IMR-90 (cell line): ENCODE results near the gene NTRK2. TPM values are rescaled to one million over a fixed set of nuclear protein-coding genes. Genes with fewer than 3 reads are reported as not detected.

Experiments
- ATAC-seq: fragments of 200-7000 bp; cut with Tn5 transposase; 2 replicates; pipeline ENCODE4 v1.9.1; 2020; ENCODE audit warnings: low read depth, mild to moderate bottlenecking, moderate library complexity
- BruUV-seq: library from RNA; stranded (reverse); fragments of 400-500 nt; replicated peaks from 2 replicates; lab custom pipeline; 2021; lab: Mats Ljungman, UMichigan
- CTCF ChIA-PET: fragments of 300-600 bp; formaldehyde crosslinking; extraction: SDS; loops from one replicate; lab custom pipeline; 2021; ENCODE audit warnings: antibody characterized with exemption; lab: Yijun Ruan, JAX
- POLR2A ChIA-PET: fragments of 300-600 bp; sonication (Branson Sonifier 250); formaldehyde crosslinking; loops from one replicate; lab custom pipeline; 2022; ENCODE audit warnings: antibody characterized with exemption; ENCODE audit not compliant: unreplicated experiment; lab: Charles Lee
- DNase-seq: peaks from one replicate; pipeline ENCODE4 v3.0.0; 2013
- H2AFZ ChIP-seq: replicated peaks from 2 replicates; pipeline ENCODE3; 2013; ENCODE audit warnings: low read length, mild to moderate bottlenecking; ENCODE audit not compliant: poor library complexity
- H2AK5ac ChIP-seq: 2 replicates; pipeline ENCODE4 v1.6.1; 2013; ENCODE audit warnings: low read depth, low read length, inconsistent platforms
- H2AK9ac ChIP-seq: replicated peaks from 2 replicates; pipeline ENCODE3; 2013; ENCODE audit warnings: mild to moderate bottlenecking, low read depth, low read length, moderate library complexity; ENCODE audit not compliant: poor library complexity
- H2BK120ac ChIP-seq: 2 replicates; pipeline ENCODE4 v1.6.1; 2013; ENCODE audit warnings: low read depth, low read length, inconsistent platforms
- H2BK15ac ChIP-seq: 3 replicates; pipeline ENCODE4 v1.6.1; 2013; ENCODE audit warnings: low read depth, low read length, inconsistent platforms
- H2BK20ac ChIP-seq: 2 replicates; pipeline ENCODE4 v1.6.1; 2013; ENCODE audit warnings: low read depth, mild to moderate bottlenecking, inconsistent platforms, low read length, moderate library complexity
- H2BK5ac ChIP-seq: 2 replicates; pipeline ENCODE4 v1.6.1; 2013; ENCODE audit warnings: mild to moderate bottlenecking, low read depth, low read length, inconsistent platforms; ENCODE audit not compliant: poor library complexity, severe bottlenecking
- H3K14ac ChIP-seq: replicated peaks from 2 replicates; pipeline ENCODE4 v1.6.1; 2013; ENCODE audit warnings: low read depth, low read length, inconsistent platforms
- H3K18ac ChIP-seq: 2 replicates; pipeline ENCODE4 v1.6.1; 2013; ENCODE audit warnings: low read depth, low read length, control low read depth
- H3K23ac ChIP-seq: 2 replicates; pipeline ENCODE4 v1.6.1; 2013; ENCODE audit warnings: low read depth, low read length, inconsistent platforms
- H3K27ac ChIP-seq: 2 replicates; pipeline ENCODE4 v1.5.1; 2013; ENCODE audit warnings: mild to moderate bottlenecking, control low read depth, low read length; ENCODE audit not compliant: insufficient read depth
- H3K27me3 ChIP-seq: 2 replicates; pipeline ENCODE4 v1.6.1; 2013; ENCODE audit warnings: low read length; ENCODE audit not compliant: control insufficient read depth, insufficient read depth
- H3K36me3 ChIP-seq: 2 replicates; pipeline ENCODE4 v1.6.1; 2013; ENCODE audit warnings: low read length, mixed read lengths; ENCODE audit not compliant: control insufficient read depth, insufficient read depth
- H3K4ac ChIP-seq: 2 replicates; pipeline ENCODE4 v1.6.1; 2013; ENCODE audit warnings: low read depth, low read length, inconsistent platforms
- H3K4me1 ChIP-seq: 2 replicates; pipeline ENCODE4 v1.6.1; 2013; ENCODE audit warnings: low read length, mixed read lengths; ENCODE audit not compliant: control insufficient read depth, insufficient read depth
- H3K4me2 ChIP-seq: 2 replicates; pipeline ENCODE4 v1.6.1; 2013; ENCODE audit warnings: low read depth, mild to moderate bottlenecking, control low read depth, low read length, moderate library complexity
- H3K4me3 ChIP-seq: 2 replicates; pipeline ENCODE4 v1.5.1; 2013; ENCODE audit warnings: low read depth, mild to moderate bottlenecking, control low read depth, low read length, moderate library complexity; ENCODE audit not compliant: insufficient read depth
- H3K56ac ChIP-seq: 2 replicates; pipeline ENCODE4 v1.6.1; 2013; ENCODE audit warnings: low read length, inconsistent platforms; ENCODE audit not compliant: insufficient read depth; ENCODE audit errors: extremely low read depth
- H3K79me1 ChIP-seq, 2 experiments: 2 replicates each; pipeline ENCODE4 v1.6.1; 2013; ENCODE audit warnings: low read length in 2 of 2, inconsistent platforms in 1 of 2, low read depth in 1 of 2
- H3K9ac ChIP-seq: 2 replicates; pipeline ENCODE4 v1.6.1; 2013; ENCODE audit warnings: low read depth, low read length, control low read depth
- H3K9me1 ChIP-seq: 2 replicates; pipeline ENCODE4 v1.6.1; 2013; ENCODE audit warnings: low read length, inconsistent platforms; ENCODE audit not compliant: insufficient read depth
- H3K9me3 ChIP-seq: 2 replicates; pipeline ENCODE4 v1.6.1; 2013; ENCODE audit warnings: low read length; ENCODE audit not compliant: control insufficient read depth, insufficient read depth
- H4K20me1 ChIP-seq: 2 replicates; pipeline ENCODE4 v1.6.1; 2013; ENCODE audit warnings: low read length, inconsistent platforms; ENCODE audit not compliant: insufficient read depth
- H4K5ac ChIP-seq: 2 replicates; pipeline ENCODE4 v1.6.1; 2013; ENCODE audit warnings: mild to moderate bottlenecking, low read depth, low read length, control low read depth
- H4K8ac ChIP-seq, 2 experiments: 2 replicates each; pipeline ENCODE4 v1.6.1; 2013; ENCODE audit warnings: low read depth in 2 of 2, low read length in 2 of 2, control low read depth in 1 of 2, inconsistent platforms in 1 of 2
- H4K91ac ChIP-seq: 2 replicates; pipeline ENCODE4 v1.6.1; 2013; ENCODE audit warnings: low read depth, low read length, inconsistent platforms; ENCODE audit not compliant: insufficient read depth
- POLR2A ChIP-seq: IDR thresholded peaks from 2 replicates; pipeline ENCODE4 v1.6.1; 2012; ENCODE audit warnings: mild to moderate bottlenecking, low read depth, low read length
- RAD21 ChIP-seq: IDR thresholded peaks from 2 replicates; pipeline ENCODE4 v1.6.1; 2012; ENCODE audit warnings: low read length, improper control_type of control experiment
- RCOR1 ChIP-seq: IDR thresholded peaks from 2 replicates; pipeline ENCODE4 v1.6.1; 2012; ENCODE audit warnings: mild to moderate bottlenecking, low read length, improper control_type of control experiment; ENCODE audit not compliant: insufficient replicate concordance
- WGBS, 2 experiments: methylation state at CpG; one replicate each; pipeline versions ENCODE4 v1.1.5 to v1.1.7; 2013; ENCODE audit warnings: missing lambda C conversion rate in 2 of 2; ENCODE audit not compliant: insufficient read length in 1 of 2; ENCODE audit errors: extremely low coverage in 2 of 2; 5-methylcytosine and 5-hydroxymethylcytosine counted together
- dilution Hi-C: fragments of 300-500 bp; cut with HindIII; formaldehyde crosslinking; loops from one replicate; pipeline ENCODE4 v1.14.3; 2018; ENCODE audit warnings: low sequenced_read_pairs; ENCODE audit not compliant: unreplicated experiment
- in situ Hi-C: fragments of 300-500 bp; cut with MboI; formaldehyde crosslinking; loops from 3 replicates; pipeline ENCODE4 v1.14.3; 2019; ENCODE audit warnings: low sequenced_read_pairs, inconsistent platforms, mixed read lengths
- intact Hi-C: fragments of 100-400 bp; cut with micrococcal nuclease; formaldehyde crosslinking; loops from 2 replicates; pipeline ENCODE4 v1.10.0; 2022
- polyA plus RNA-seq, 3 experiments: library from polyadenylated mRNA; depleted of rRNA; stranded (reverse); fragments of >200 nt; gene quantifications; 2 replicates each; pipeline ENCODE4 v1.2.3, GENCODE V29; 2012; ENCODE audit warnings: low replicate concordance in 1 of 3
- total RNA-seq: library from RNA; depleted of rRNA; stranded (reverse); fragments of >200 nt; gene quantifications from 2 replicates; pipeline ENCODE4 v1.2.3, GENCODE V29; 2012
- TF ChIP-seq, protein P1 (sequence below): conservative IDR thresholded peaks from 2 replicates; pipeline ENCODE4 v1.5.1; 2012; ENCODE audit warnings: mild to moderate bottlenecking, low read depth, low read length, improper control_type of control experiment

Gene NTRK2
- total and polyA plus RNA-seq, 2 of the 4 experiments (the other 2 are of a cell fraction): under 0.01 to 0.02 TPM

DNA sequence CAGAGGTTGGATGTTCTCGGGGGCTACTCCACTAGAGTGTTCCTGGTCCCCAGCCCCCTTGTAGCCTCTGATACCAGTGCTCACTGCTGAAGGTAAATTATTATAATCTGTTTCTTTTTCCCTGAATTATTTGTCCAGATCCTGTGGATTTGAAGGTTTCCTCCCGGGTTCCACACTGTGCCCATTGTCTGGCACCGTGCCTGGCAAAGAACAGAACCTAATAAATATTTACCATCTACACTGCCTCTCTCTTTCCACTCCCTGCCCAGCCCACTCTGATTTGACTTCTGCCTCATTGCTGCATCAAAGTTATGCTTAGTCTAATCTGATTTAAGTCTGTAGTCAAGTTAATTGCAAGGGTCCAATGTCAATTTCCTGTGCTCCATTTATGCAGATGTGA is 322.9 kb downstream of the NTRK2 start:
- no peaks in the 10 kb centered on the region for H4K20me1 ChIP-seq
- H3K36me3 ChIP-seq: no peaks in the 10 kb centered on the region
- H2BK15ac ChIP-seq: no peak overlapping the region
- ATAC-seq (no peak), DNase-seq (no peak)
- no peak overlapping the region for H3K4ac ChIP-seq
- no peak overlapping the region for H4K91ac ChIP-seq
- H3K18ac ChIP-seq: no peak overlapping the region
- no peak overlapping the region for H2AK9ac ChIP-seq
- no peak overlapping the region for H3K14ac ChIP-seq
- H3K79me1 ChIP-seq: no peaks in the 10 kb centered on the region
- TF ChIP-seq, protein P1, sequence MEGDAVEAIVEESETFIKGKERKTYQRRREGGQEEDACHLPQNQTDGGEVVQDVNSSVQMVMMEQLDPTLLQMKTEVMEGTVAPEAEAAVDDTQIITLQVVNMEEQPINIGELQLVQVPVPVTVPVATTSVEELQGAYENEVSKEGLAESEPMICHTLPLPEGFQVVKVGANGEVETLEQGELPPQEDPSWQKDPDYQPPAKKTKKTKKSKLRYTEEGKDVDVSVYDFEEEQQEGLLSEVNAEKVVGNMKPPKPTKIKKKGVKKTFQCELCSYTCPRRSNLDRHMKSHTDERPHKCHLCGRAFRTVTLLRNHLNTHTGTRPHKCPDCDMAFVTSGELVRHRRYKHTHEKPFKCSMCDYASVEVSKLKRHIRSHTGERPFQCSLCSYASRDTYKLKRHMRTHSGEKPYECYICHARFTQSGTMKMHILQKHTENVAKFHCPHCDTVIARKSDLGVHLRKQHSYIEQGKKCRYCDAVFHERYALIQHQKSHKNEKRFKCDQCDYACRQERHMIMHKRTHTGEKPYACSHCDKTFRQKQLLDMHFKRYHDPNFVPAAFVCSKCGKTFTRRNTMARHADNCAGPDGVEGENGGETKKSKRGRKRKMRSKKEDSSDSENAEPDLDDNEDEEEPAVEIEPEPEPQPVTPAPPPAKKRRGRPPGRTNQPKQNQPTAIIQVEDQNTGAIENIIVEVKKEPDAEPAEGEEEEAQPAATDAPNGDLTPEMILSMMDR: no peak
- no peak for TF ChIP-seq RCOR1
- TF ChIP-seq RAD21: no peak
- no peak for TF ChIP-seq POLR2A
- ChIA-PET CTCF (no interaction called here), POLR2A (no interaction called here)
- H3K27ac ChIP-seq: no peak overlapping the region
- H2BK20ac ChIP-seq: no peak overlapping the region
- no peak overlapping the region for H2AFZ ChIP-seq
- in situ Hi-C loops: no loop called here
- intact Hi-C loops: no loop called here
- peaks cover 17% of the 10 kb centered on the region for H3K9me3 ChIP-seq
- H2AK5ac ChIP-seq: no peak overlapping the region
- BruUV-seq: no TSS peak
- no peak overlapping the region for H3K4me2 ChIP-seq
- H2BK120ac ChIP-seq: no peak overlapping the region
- no peak overlapping the region for H3K56ac ChIP-seq
- WGBS, 2 experiments: no CpG with 5 or more reads among the region's 3 CpGs
- no peaks in the 10 kb centered on the region for H3K27me3 ChIP-seq
- no peak overlapping the region for H3K23ac ChIP-seq
- H4K5ac ChIP-seq: no peak overlapping the region
- H3K4me1 ChIP-seq: no peaks in the 10 kb centered on the region
- H3K9me1 ChIP-seq: no peaks in the 10 kb centered on the region
- dilution Hi-C loops: no loop called here
- H3K4me3 ChIP-seq: no peak overlapping the region
- no peak overlapping the region for H2BK5ac ChIP-seq
- H4K8ac ChIP-seq: no peak overlapping the region
- no peak overlapping the region for H3K9ac ChIP-seq
